HG02798 (cell line): Measurements from ENCODE around the gene YAF2.
"Not testable (repeated sequence)": the region's sequence is repeated elsewhere in the genome, so short reads cannot be mapped to it uniquely, and the experiment has no call there.

Source experiments
- ATAC-seq: cut with Tn5 transposase; IDR thresholded peaks from one replicate; pipeline ENCODE4 v1.9.1; 2021; ENCODE audit warnings: mild to moderate bottlenecking; ENCODE audit not compliant: unreplicated experiment, poor library complexity

YAF2 gene

GRCh38 chr12:42255866-42256261 lies 17.8 kb upstream of the YAF2 start:
- ATAC-seq: no peak

- no peak for ATAC-seq
Observed at GRCh38 chr12:42255221-42255865, 17.3 kb upstream of the YAF2 start.

GRCh38 chr12:42252645-42253044 lies 14.6 kb upstream of the YAF2 start:
- not testable (repeated sequence) for ATAC-seq

- ATAC-seq: not testable (repeated sequence)
Observed at GRCh38 chr12:42249033-42249432, 11.0 kb upstream of the YAF2 start.

GRCh38 chr12:42240131-42240750 lies 2.2 kb upstream of the YAF2 start:
- ATAC-seq: no peak

- ATAC-seq: no peak
Observed at GRCh38 chr12:42237853-42238239, 202 bp downstream of the YAF2 start.

GRCh38 chr12:42237052-42237852 lies 796 bp downstream of the YAF2 start:
- ATAC-seq: peak; percentile 83

- ATAC-seq: no peak
Observed at GRCh38 chr12:42236017-42236416, 2.0 kb downstream of the YAF2 start.

GRCh38 chr12:42235426-42235825 lies 2.6 kb downstream of the YAF2 start:
- no peak for ATAC-seq

- ATAC-seq: no peak
Observed at GRCh38 chr12:42234970-42235369, 3.1 kb downstream of the YAF2 start.

GRCh38 chr12:42227525-42227924 lies 10.5 kb downstream of the YAF2 start:
- not testable (repeated sequence) for ATAC-seq

- not testable (repeated sequence) for ATAC-seq
Observed at GRCh38 chr12:42224501-42224900, 13.5 kb downstream of the YAF2 start.

- ATAC-seq: no peak
Observed at GRCh38 chr12:42222724-42223123, 15.3 kb downstream of the YAF2 start.

- no peak for ATAC-seq
Observed at GRCh38 chr12:42221726-42222125, 16.3 kb downstream of the YAF2 start.

- ATAC-seq: no peak
Observed at GRCh38 chr12:42217656-42218055, 20.4 kb downstream of the YAF2 start.

GRCh38 chr12:42216737-42217136 lies 21.3 kb downstream of the YAF2 start:
- no peak for ATAC-seq

- not testable (repeated sequence) for ATAC-seq
Observed at GRCh38 chr12:42215759-42216158, 22.3 kb downstream of the YAF2 start.

GRCh38 chr12:42213954-42214426 lies 24.1 kb downstream of the YAF2 start:
- ATAC-seq: no peak

GRCh38 chr12:42213023-42213422 lies 25.0 kb downstream of the YAF2 start:
- no peak for ATAC-seq

- peak; percentile 62 for ATAC-seq
Observed at GRCh38 chr12:42208574-42208973, 29.5 kb downstream of the YAF2 start.

GRCh38 chr12:42204819-42205218 lies 33.2 kb downstream of the YAF2 start:
- ATAC-seq: no peak
